Natural killer cell (primary cell): ENCODE data around the gene PML. TPM values are rescaled to one million over a fixed set of nuclear protein-coding genes. Genes with fewer than 3 reads are reported as not detected.
"Not testable (repeated sequence)": the region's sequence is repeated elsewhere in the genome, so short reads cannot be mapped to it uniquely, and the experiment has no call there.

ENCODE experiments used
- ATAC-seq, 3 donors: fragments of 150-1000 bp in 2 of 3; fragments of 200-7000 bp in 1 of 3; cut with Tn5 transposase; 1 replicate in 1 of 3; 2 replicates in 2 of 3; pipeline ENCODE4 v1.10.0; 2021; ENCODE audit warnings: mild to moderate bottlenecking in 2 of 3, moderate library complexity in 2 of 3
- DNase-seq, 2 donors: peaks; one replicate each; pipeline versions ENCODE4 v3.0.0 to v3.0.0-alpha.2; 2013 to 2021; ENCODE audit warnings: mixed read lengths in 1 of 2
- H3K27ac ChIP-seq: one replicate; pipeline ENCODE4 v1.5.1; 2013; ENCODE audit warnings: mild to moderate bottlenecking, low read length
- H3K27me3 ChIP-seq: one replicate; pipeline ENCODE4 v1.6.1; 2013; ENCODE audit warnings: low read length; ENCODE audit not compliant: control insufficient read depth, insufficient read depth
- H3K36me3 ChIP-seq: one replicate; pipeline ENCODE4 v1.6.1; 2013; ENCODE audit warnings: low read length; ENCODE audit not compliant: control insufficient read depth, insufficient read depth
- H3K4me1 ChIP-seq: one replicate; pipeline ENCODE4 v1.6.1; 2013; ENCODE audit warnings: low read length; ENCODE audit not compliant: control insufficient read depth, insufficient read depth
- H3K4me3 ChIP-seq: one replicate; pipeline ENCODE4 v1.5.1; 2013; ENCODE audit warnings: low read length
- H3K9me3 ChIP-seq: one replicate; pipeline ENCODE4 v1.6.1; 2013; ENCODE audit warnings: low read length; ENCODE audit not compliant: control insufficient read depth, insufficient read depth
- H3K27ac Mint-ChIP-seq, 2 donors: one replicate each; pipeline ENCODE4 v1.8.0; 2022; ENCODE audit warnings: mild to moderate bottlenecking in 2 of 2, mixed read lengths in 2 of 2, moderate library complexity in 1 of 2
- H3K27me3 Mint-ChIP-seq, 2 donors: one replicate each; pipeline ENCODE4 v1.8.0; 2022; ENCODE audit warnings: low read depth in 2 of 2, mixed read lengths in 2 of 2
- H3K36me3 Mint-ChIP-seq: one replicate; pipeline ENCODE4 v1.8.0; 2022; ENCODE audit warnings: mixed read lengths
- H3K4me1 Mint-ChIP-seq, 2 donors: one replicate each; pipeline ENCODE4 v1.8.0; 2022; ENCODE audit warnings: mixed read lengths in 2 of 2
- H3K4me3 Mint-ChIP-seq: one replicate; pipeline ENCODE4 v1.8.0; 2022; ENCODE audit warnings: mild to moderate bottlenecking, moderate library complexity, mixed read lengths
- H3K9me3 Mint-ChIP-seq, 2 donors: one replicate each; pipeline ENCODE4 v1.8.0; 2022; ENCODE audit warnings: mixed read lengths in 2 of 2
- WGBS: methylation state at CpG from one replicate; pipeline ENCODE4 v1.1.7; 2013; ENCODE audit warnings: missing lambda C conversion rate; ENCODE audit not compliant: insufficient coverage; 5-methylcytosine and 5-hydroxymethylcytosine counted together
- intact Hi-C: fragments of 100-400 bp; cut with micrococcal nuclease; formaldehyde crosslinking; loops from one replicate; pipeline ENCODE4 v1.14.2; 2022
- total RNA-seq, 4 donors: library from RNA; stranded (reverse); fragments of 120-200 nt in 1 of 4; gene quantifications; one replicate each; pipeline versions ENCODE4 v1.2.3 to v1.2.4, GENCODE V29; 2013 to 2022
- TF ChIP-seq, protein P1 (sequence below): fragments of 200-600 bp; IDR thresholded peaks from one replicate; pipeline ENCODE4 v1.8.0; 2022; ENCODE audit warnings: antibody characterized with exemption

Gene PML
- total RNA-seq, 3 donors from 2014 or later (not counting 1 experiment from before 2014, with no cell fraction given): 65.8 to 68.7 (median 67.6) TPM

DNA sequence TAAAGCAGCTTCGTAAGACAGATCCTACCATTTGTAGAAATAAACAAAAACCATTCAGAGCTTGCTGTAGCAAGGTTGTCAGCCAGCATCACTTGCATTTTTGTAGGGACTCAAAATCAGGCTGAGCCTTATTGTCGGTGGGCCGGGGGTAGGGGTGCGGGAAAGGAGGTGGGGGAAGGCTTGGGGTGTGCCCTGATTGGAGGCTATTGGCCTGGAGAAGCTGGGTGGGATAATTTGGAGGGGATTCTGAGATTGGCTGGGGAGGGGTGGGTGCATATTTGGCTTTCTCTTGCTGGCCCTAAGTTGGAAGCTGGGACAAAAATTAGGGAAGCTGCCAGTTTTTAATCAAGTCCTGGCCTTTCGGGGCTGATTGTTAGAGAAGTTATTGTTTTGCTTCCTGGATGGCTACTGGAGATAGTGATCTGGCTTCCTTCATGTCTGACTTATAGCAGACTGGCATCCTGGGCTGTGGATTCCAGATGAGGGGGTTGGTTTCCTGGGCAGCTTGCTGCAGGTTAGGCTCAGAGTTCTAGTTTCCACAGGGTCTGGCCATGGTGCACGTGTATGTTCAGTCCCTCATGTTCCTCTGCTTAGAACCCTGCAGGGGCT, 25.3 kb upstream of the PML start:
- no peak overlapping the region for H3K4me3 Mint-ChIP-seq
- Histone ChIP-seq H3K27me3 (no peaks in the 10 kb centered on the region), H3K27ac (no peak overlapping the region), H3K9me3 (no peaks in the 10 kb centered on the region), H3K36me3 (no peaks in the 10 kb centered on the region), H3K4me3 (no peak overlapping the region), H3K4me1 (peaks cover 24% of the 10 kb centered on the region)
- TF ChIP-seq, protein P1, sequence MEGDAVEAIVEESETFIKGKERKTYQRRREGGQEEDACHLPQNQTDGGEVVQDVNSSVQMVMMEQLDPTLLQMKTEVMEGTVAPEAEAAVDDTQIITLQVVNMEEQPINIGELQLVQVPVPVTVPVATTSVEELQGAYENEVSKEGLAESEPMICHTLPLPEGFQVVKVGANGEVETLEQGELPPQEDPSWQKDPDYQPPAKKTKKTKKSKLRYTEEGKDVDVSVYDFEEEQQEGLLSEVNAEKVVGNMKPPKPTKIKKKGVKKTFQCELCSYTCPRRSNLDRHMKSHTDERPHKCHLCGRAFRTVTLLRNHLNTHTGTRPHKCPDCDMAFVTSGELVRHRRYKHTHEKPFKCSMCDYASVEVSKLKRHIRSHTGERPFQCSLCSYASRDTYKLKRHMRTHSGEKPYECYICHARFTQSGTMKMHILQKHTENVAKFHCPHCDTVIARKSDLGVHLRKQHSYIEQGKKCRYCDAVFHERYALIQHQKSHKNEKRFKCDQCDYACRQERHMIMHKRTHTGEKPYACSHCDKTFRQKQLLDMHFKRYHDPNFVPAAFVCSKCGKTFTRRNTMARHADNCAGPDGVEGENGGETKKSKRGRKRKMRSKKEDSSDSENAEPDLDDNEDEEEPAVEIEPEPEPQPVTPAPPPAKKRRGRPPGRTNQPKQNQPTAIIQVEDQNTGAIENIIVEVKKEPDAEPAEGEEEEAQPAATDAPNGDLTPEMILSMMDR: no peak
- peaks cover under 1 to 7% of the 10 kb centered on the region in 2 donors for H3K27me3 Mint-ChIP-seq
- WGBS: 89% methylated on average over 5 of the region's 6 CpGs
- no peaks in the 10 kb centered on the region for H3K36me3 Mint-ChIP-seq
- intact Hi-C loops: loop anchor here (10.0 kb wide), 1 partner anchor 94 kb away; the partner anchor contains the start of gene TBC1D21
- no peaks in the 10 kb centered on the region for H3K9me3 Mint-ChIP-seq
- no peak overlapping the region for H3K27ac Mint-ChIP-seq
- no peak for ATAC-seq
- H3K4me1 Mint-ChIP-seq: peaks cover 19 to 32% of the 10 kb centered on the region in 2 donors
- no peak for DNase-seq

DNA sequence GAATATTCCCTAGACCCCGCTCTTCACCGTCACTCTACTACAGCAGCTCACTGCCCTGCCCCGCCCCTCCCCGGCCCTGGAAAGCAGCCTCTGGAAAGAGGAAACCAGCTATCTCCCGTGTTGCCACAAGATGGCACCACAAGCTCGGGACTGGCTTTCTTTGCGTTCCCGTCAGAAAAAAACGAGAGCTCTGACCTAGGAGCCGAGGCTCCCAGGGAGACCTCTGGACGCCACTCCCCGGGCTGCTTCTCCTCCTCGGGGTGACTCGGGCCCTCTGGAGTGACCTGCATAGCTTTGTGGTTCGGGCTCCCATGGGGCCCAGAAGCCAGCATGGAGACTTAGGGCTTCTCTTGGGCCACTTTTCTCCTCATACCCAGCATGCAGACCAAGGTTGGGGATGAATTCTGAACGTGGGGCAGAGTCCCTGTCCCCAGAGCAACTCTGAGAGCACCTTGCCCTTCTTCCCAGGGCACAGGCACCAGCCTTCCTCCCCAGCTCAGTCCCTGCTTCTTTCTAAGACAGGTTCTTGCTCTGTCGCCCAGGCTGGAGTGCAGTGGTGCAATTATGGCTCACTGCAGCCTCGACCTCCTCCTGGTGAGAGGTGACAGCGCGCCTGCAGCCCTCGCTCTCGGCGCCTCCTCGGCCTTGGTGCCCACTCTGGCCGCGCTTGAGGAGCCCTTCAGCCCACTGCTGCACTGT, 21.4 kb upstream of the PML start:
- H3K27me3 ChIP-seq: peaks cover 7% of the 10 kb centered on the region
- TF ChIP-seq, protein P1: peak; percentile 77
- no peak overlapping the region for H3K4me3 Mint-ChIP-seq
- no peaks in the 10 kb centered on the region for H3K9me3 ChIP-seq
- ATAC-seq (peak; percentile 80 to 91 (median 88)), DNase-seq (peak; percentile 58 to 89)
- no peak overlapping the region for H3K4me3 ChIP-seq
- H3K36me3 ChIP-seq: no peaks in the 10 kb centered on the region
- peaks cover 26% of the 10 kb centered on the region in 2 donors for H3K27me3 Mint-ChIP-seq
- no peaks in the 10 kb centered on the region for H3K36me3 Mint-ChIP-seq
- peaks cover 0 to 7% of the 10 kb centered on the region in 2 donors for H3K4me1 Mint-ChIP-seq
- WGBS: 35% methylated on average over 26 of the region's 26 CpGs
- no peaks in the 10 kb centered on the region for H3K9me3 Mint-ChIP-seq
- no peak overlapping the region for H3K27ac Mint-ChIP-seq
- peaks cover 12% of the 10 kb centered on the region for H3K4me1 ChIP-seq
- intact Hi-C loops: loop anchor here (5.0 kb wide), 1 partner anchor 349 kb away; no protein-coding TSS in a partner anchor
- H3K27ac ChIP-seq: no peak overlapping the region

DNA sequence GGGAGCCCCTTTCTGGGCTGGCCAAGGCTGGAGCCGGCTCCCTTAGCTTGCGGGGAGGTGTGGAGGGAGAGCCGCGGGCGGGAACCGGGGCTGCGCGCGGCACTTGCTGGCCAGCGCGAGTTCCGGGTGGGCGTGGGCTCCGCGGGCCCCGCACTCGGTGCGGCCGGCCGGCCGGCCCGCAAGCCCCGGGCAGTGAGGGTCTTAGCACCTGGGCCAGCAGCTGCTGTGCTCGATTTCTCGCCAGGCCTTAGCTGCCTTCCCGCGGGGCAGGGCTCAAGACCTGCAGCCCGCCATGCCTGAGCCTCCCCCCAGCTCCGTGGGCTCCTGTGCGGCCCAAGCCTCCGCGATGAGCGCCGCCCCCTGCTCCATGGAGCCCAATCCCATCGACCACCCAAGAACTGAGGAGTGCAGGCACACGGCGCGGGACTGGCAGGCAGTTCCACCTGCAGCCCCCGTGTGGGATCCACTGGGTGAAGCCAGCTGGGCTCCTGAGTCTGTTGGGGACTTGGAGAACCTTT, 20.8 kb upstream of the PML start:
- H3K27me3 Mint-ChIP-seq: peaks cover 26 to 30% of the 10 kb centered on the region in 2 donors
- ATAC-seq, H3K9me3 Mint-ChIP-seq, H3K4me1 Mint-ChIP-seq, H3K36me3 ChIP-seq, H3K36me3 Mint-ChIP-seq, H3K27ac Mint-ChIP-seq, H3K4me3 ChIP-seq, DNase-seq, H3K27me3 ChIP-seq, H3K4me3 Mint-ChIP-seq, H3K9me3 ChIP-seq, H3K27ac ChIP-seq: not testable (repeated sequence)
- peaks cover 12% of the 10 kb centered on the region for H3K4me1 ChIP-seq
- 94% methylated on average over 39 of the region's 39 CpGs for WGBS
- intact Hi-C loops: loop anchor here (5.0 kb wide), 1 partner anchor 349 kb away; no protein-coding TSS in a partner anchor

DNA sequence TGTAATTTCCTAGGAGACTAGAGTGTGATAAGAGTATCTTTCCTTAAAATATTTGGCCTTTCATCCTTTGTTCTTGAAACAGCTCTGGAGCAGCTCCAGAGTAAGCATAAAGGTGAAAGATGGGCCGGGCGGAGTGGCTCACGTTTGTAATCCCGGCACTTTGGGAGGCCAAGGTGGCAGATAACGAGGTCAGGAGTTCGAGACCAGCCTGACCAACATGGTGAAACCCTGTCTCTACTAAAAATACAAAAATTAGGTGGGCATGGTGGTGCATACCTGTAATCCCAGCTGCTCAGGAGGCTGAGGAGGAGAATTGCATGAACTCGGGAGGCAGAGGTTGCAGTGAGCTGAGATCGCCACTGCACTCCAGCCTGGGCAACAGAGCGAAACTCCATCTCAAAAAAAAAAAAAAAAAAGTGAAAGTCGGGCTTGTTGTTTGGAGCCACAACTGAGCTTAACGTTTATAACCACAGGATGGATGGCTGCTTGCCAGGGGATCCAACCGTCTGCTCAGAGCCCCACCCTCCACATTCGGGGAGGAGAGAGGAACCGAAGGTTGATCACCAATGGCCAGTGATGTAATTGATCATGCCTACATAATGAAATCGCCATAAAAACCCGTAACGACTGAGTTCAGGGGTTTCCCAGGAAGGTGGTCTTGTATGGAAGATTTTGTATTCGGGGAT, 18.9 kb upstream of the PML start:
- peak in 1 of 2 donors; percentile 75 for DNase-seq
- H3K36me3 ChIP-seq, H3K4me1 Mint-ChIP-seq, H3K9me3 ChIP-seq, H3K27ac ChIP-seq, H3K9me3 Mint-ChIP-seq, intact Hi-C loops, ATAC-seq, H3K27ac Mint-ChIP-seq, H3K36me3 Mint-ChIP-seq, H3K27me3 ChIP-seq, H3K4me3 Mint-ChIP-seq, H3K4me3 ChIP-seq: not testable (repeated sequence)
- peaks cover 12% of the 10 kb centered on the region for H3K4me1 ChIP-seq
- WGBS: 33% methylated on average over 16 of the region's 18 CpGs
- peaks cover 33% of the 10 kb centered on the region in 2 donors for H3K27me3 Mint-ChIP-seq
